Neural cell (in vitro differentiated cells): ENCODE results near the gene MED13L.

ENCODE experiments used
- CTCF ChIP-seq: fragments of 450-650 bp; IDR thresholded peaks from 2 replicates; pipeline ENCODE4 v1.5.1; 2014; ENCODE audit warnings: antibody characterized with exemption, mild to moderate bottlenecking, moderate library complexity; ENCODE audit not compliant: poor library complexity, severe bottlenecking
- POLR2AphosphoS5 ChIP-seq: IDR thresholded peaks from 2 replicates; pipeline ENCODE4 v1.6.1; 2012

GRCh38 chr12:116040402-116040801 lies 237.1 kb downstream of the MED13L start:
- no peak for TF ChIP-seq CTCF
- TF ChIP-seq POLR2AphosphoS5 = no peak
